Measurements from ENCODE around the gene EDC3. TPM values are rescaled to one million over a fixed set of nuclear protein-coding genes. Genes with fewer than 3 reads are reported as not detected.

Gene EDC3
- total and polyA plus RNA-seq, 7 experiments from 2014 or later, result 25.3 to 45.3 (median 34.2) TPM

GRCh38 chr15:74692327-74692726 lies 3.5 kb downstream of the EDC3 start:
- POLR2A ChIA-PET, result no interaction called here
- intact Hi-C loops (cut with micrococcal nuclease), result loop anchor here in 1 of 2 donors (10.0 kb wide), 1 partner anchor 148 kb away; the partner anchor contains the start of gene ARID3B
- peaks cover 27 to 64% (median 61%) of the 10 kb centered on the region in 7 donors for H3K4me1 Mint-ChIP-seq

GRCh38 chr15:74683758-74684157 lies 12.1 kb downstream of the EDC3 start:
- ChIA-PET POLR2A (interaction anchor here (0.7 kb wide), 1 partner anchor 24 kb away, joined by 5 read pairs; no protein-coding TSS in a partner anchor), CTCF (interaction anchor here (0.7 to 1.0 kb wide), 3 partner anchors 49 to 86 kb away, joined by 3 to 7 read pairs (median 6); no protein-coding TSS in a partner anchor)
- peaks cover 0 to 31% (median 26%) of the 10 kb centered on the region in 7 donors for H3K4me1 Mint-ChIP-seq
- H3K9me3 ChIP-seq (ENCODE audit: control insufficient read depth in 2 of 3, low read length in 3 of 3), result no peaks in the 10 kb centered on the region
- H3K27ac ChIP-seq (ENCODE audit: low read depth, low read length), result no peak overlapping the region
- no peak overlapping the region for H3K4me3 ChIP-seq (ENCODE audit: low read length)
- H3K4me3 Mint-ChIP-seq, result no peak overlapping the region
- intact Hi-C loops (cut with micrococcal nuclease), result no loop called here
- H3K36me3 ChIP-seq (ENCODE audit: control insufficient read depth in 2 of 3, insufficient read depth in 3 of 3, low read length in 3 of 3), result peaks cover 0 to 17% (median 0%) of the 10 kb centered on the region in 3 experiments
- no peaks in the 10 kb centered on the region for H3K4me1 ChIP-seq (ENCODE audit: control insufficient read depth in 2 of 2, insufficient read depth in 2 of 2, low read length in 2 of 2)
- H3K36me3 Mint-ChIP-seq, result peaks cover 7 to 38% (median 24%) of the 10 kb centered on the region in 5 donors
- no peaks in the 10 kb centered on the region for H3K27me3 Mint-ChIP-seq
- DNase-seq (no peak), ATAC-seq (no peak)
- H3K27me3 ChIP-seq (ENCODE audit: control insufficient read depth in 2 of 2, insufficient read depth in 2 of 2, low read length in 2 of 2), result no peaks in the 10 kb centered on the region
- H3K9me3 Mint-ChIP-seq, result peaks cover 0 to 6% (median 0%) of the 10 kb centered on the region in 11 donors
- no peak overlapping the region for H3K27ac Mint-ChIP-seq

More at GRCh38 chr15:74692327-74692726, 3.5 kb downstream of the EDC3 start:
- no peak for ATAC-seq
- H3K27me3 ChIP-seq (ENCODE audit: control insufficient read depth in 2 of 2, insufficient read depth in 2 of 2, low read length in 2 of 2), result no peaks in the 10 kb centered on the region
- peaks cover 12 to 14% of the 10 kb centered on the region in 2 donors for H3K4me1 ChIP-seq (ENCODE audit: control insufficient read depth in 2 of 2, insufficient read depth in 2 of 2, low read length in 2 of 2)
- Mint-ChIP-seq H3K27ac (no peak overlapping the region), H3K9me3 (peaks cover 0 to 3% (median 0%) of the 10 kb centered on the region in 11 donors), H3K4me3 (no peak overlapping the region), H3K27me3 (no peaks in the 10 kb centered on the region), H3K36me3 (peaks cover 0 to 7% (median 4%) of the 10 kb centered on the region in 5 donors)
- H3K36me3 ChIP-seq (ENCODE audit: control insufficient read depth in 2 of 3, insufficient read depth in 3 of 3, low read length in 3 of 3), result peaks cover 0 to 7% (median 0%) of the 10 kb centered on the region in 3 experiments
- H3K4me3 ChIP-seq (ENCODE audit: low read length), result no peak overlapping the region
- H3K9me3 ChIP-seq (ENCODE audit: control insufficient read depth in 2 of 3, low read length in 3 of 3), result no peaks in the 10 kb centered on the region
- CTCF ChIA-PET, result no interaction called here
- DNase-seq, result no peak
- H3K27ac ChIP-seq (ENCODE audit: low read depth, low read length), result no peak overlapping the region

GRCh38 chr15:74682954-74683353 lies 12.9 kb downstream of the EDC3 start:
- no peak for ATAC-seq
- Histone ChIP-seq H3K36me3 (ENCODE audit: control insufficient read depth in 2 of 3, insufficient read depth in 3 of 3, low read length in 3 of 3) (peaks cover 0 to 17% (median 0%) of the 10 kb centered on the region in 3 experiments), H3K9me3 (ENCODE audit: control insufficient read depth in 2 of 3, low read length in 3 of 3) (no peaks in the 10 kb centered on the region), H3K27ac (ENCODE audit: low read depth, low read length) (no peak overlapping the region), H3K4me1 (ENCODE audit: control insufficient read depth in 2 of 2, insufficient read depth in 2 of 2, low read length in 2 of 2) (no peaks in the 10 kb centered on the region), H3K27me3 (ENCODE audit: control insufficient read depth in 2 of 2, insufficient read depth in 2 of 2, low read length in 2 of 2) (no peaks in the 10 kb centered on the region), H3K4me3 (ENCODE audit: low read length) (no peak overlapping the region)
- Mint-ChIP-seq H3K27me3 (no peaks in the 10 kb centered on the region), H3K27ac (no peak overlapping the region), H3K36me3 (peaks cover 7 to 38% (median 24%) of the 10 kb centered on the region in 5 donors), H3K9me3 (peaks cover 0 to 6% (median 0%) of the 10 kb centered on the region in 11 donors), H3K4me3 (no peak overlapping the region), H3K4me1 (peaks cover 0 to 35% (median 25%) of the 10 kb centered on the region in 7 donors)
- DNase-seq, result no peak
- intact Hi-C loops (cut with micrococcal nuclease), result no loop called here
- POLR2A ChIA-PET, result interaction anchor here (0.6 kb wide), 1 partner anchor 100 kb away, joined by 3 read pairs; no protein-coding TSS in a partner anchor
- CTCF ChIA-PET, result interaction anchor here (0.9 kb wide), 1 partner anchor 12 kb away, joined by 3 read pairs; no protein-coding TSS in a partner anchor

- peaks cover 0 to 6% (median 0%) of the 10 kb centered on the region in 11 donors for H3K9me3 Mint-ChIP-seq
- no peaks in the 10 kb centered on the region for H3K27me3 Mint-ChIP-seq
- H3K27ac Mint-ChIP-seq, result peak overlapping the region in 1 of 9 donors; percentile 23
- peaks cover 7 to 37% (median 21%) of the 10 kb centered on the region in 5 donors for H3K36me3 Mint-ChIP-seq
- CTCF ChIA-PET, result no interaction called here
- peaks cover 0 to 7% (median 0%) of the 10 kb centered on the region in 3 experiments for H3K36me3 ChIP-seq (ENCODE audit: control insufficient read depth in 2 of 3, insufficient read depth in 3 of 3, low read length in 3 of 3)
- no peaks in the 10 kb centered on the region for H3K4me1 ChIP-seq (ENCODE audit: control insufficient read depth in 2 of 2, insufficient read depth in 2 of 2, low read length in 2 of 2)
- ATAC-seq, result no peak
- DNase-seq, result no peak
- no peak overlapping the region for H3K4me3 ChIP-seq (ENCODE audit: low read length)
- H3K9me3 ChIP-seq (ENCODE audit: control insufficient read depth in 2 of 3, low read length in 3 of 3), result no peaks in the 10 kb centered on the region
- H3K27me3 ChIP-seq (ENCODE audit: control insufficient read depth in 2 of 2, insufficient read depth in 2 of 2, low read length in 2 of 2), result no peaks in the 10 kb centered on the region
- H3K4me1 Mint-ChIP-seq, result peaks cover 2 to 47% (median 40%) of the 10 kb centered on the region in 7 donors
- H3K4me3 Mint-ChIP-seq, result no peak overlapping the region
- POLR2A ChIA-PET, result no interaction called here
- intact Hi-C loops (cut with micrococcal nuclease), result no loop called here
- no peak overlapping the region for H3K27ac ChIP-seq (ENCODE audit: low read depth, low read length)
Observed at GRCh38 chr15:74680456-74680855, 15.4 kb downstream of the EDC3 start.

GRCh38 chr15:74676801-74677200 lies 19.0 kb downstream of the EDC3 start:
- Mint-ChIP-seq H3K4me3 (no peak overlapping the region), H3K9me3 (peaks cover 0 to 2% (median 0%) of the 10 kb centered on the region in 11 donors), H3K36me3 (peaks cover 10 to 38% (median 19%) of the 10 kb centered on the region in 5 donors), H3K27me3 (no peaks in the 10 kb centered on the region), H3K27ac (no peak overlapping the region), H3K4me1 (peaks cover 2 to 42% (median 34%) of the 10 kb centered on the region in 7 donors)
- ChIA-PET POLR2A (no interaction called here), CTCF (no interaction called here)
- Histone ChIP-seq H3K4me1 (ENCODE audit: control insufficient read depth in 2 of 2, insufficient read depth in 2 of 2, low read length in 2 of 2) (no peaks in the 10 kb centered on the region), H3K36me3 (ENCODE audit: control insufficient read depth in 2 of 3, insufficient read depth in 3 of 3, low read length in 3 of 3) (peaks cover 0 to 25% (median 4%) of the 10 kb centered on the region in 3 experiments), H3K27me3 (ENCODE audit: control insufficient read depth in 2 of 2, insufficient read depth in 2 of 2, low read length in 2 of 2) (no peaks in the 10 kb centered on the region), H3K27ac (ENCODE audit: low read depth, low read length) (no peak overlapping the region), H3K4me3 (ENCODE audit: low read length) (no peak overlapping the region), H3K9me3 (ENCODE audit: control insufficient read depth in 2 of 3, low read length in 3 of 3) (no peaks in the 10 kb centered on the region)
- DNase-seq, result no peak
- intact Hi-C loops (cut with micrococcal nuclease), result no loop called here
- ATAC-seq, result no peak

GRCh38 chr15:74674161-74674560 lies 21.7 kb downstream of the EDC3 start:
- intact Hi-C loops (cut with micrococcal nuclease), result no loop called here
- no peak for DNase-seq
- H3K4me1 Mint-ChIP-seq, result peaks cover 2 to 21% (median 17%) of the 10 kb centered on the region in 7 donors
- H3K27ac ChIP-seq (ENCODE audit: low read depth, low read length), result no peak overlapping the region
- ATAC-seq, result no peak
- peak overlapping the region in 2 of 9 donors; percentile 10 to 91 for H3K27ac Mint-ChIP-seq
- H3K27me3 ChIP-seq (ENCODE audit: control insufficient read depth in 2 of 2, insufficient read depth in 2 of 2, low read length in 2 of 2), result no peaks in the 10 kb centered on the region
- peaks cover 10 to 33% (median 16%) of the 10 kb centered on the region in 5 donors for H3K36me3 Mint-ChIP-seq
- H3K36me3 ChIP-seq (ENCODE audit: control insufficient read depth in 2 of 3, insufficient read depth in 3 of 3, low read length in 3 of 3), result peaks cover 8 to 39% (median 8%) of the 10 kb centered on the region in 3 experiments
- H3K27me3 Mint-ChIP-seq, result no peaks in the 10 kb centered on the region
- no peak overlapping the region for H3K4me3 Mint-ChIP-seq
- no peaks in the 10 kb centered on the region for H3K4me1 ChIP-seq (ENCODE audit: control insufficient read depth in 2 of 2, insufficient read depth in 2 of 2, low read length in 2 of 2)
- no peak overlapping the region for H3K4me3 ChIP-seq (ENCODE audit: low read length)
- peaks cover 0 to 2% (median 0%) of the 10 kb centered on the region in 11 donors for H3K9me3 Mint-ChIP-seq
- no peaks in the 10 kb centered on the region for H3K9me3 ChIP-seq (ENCODE audit: control insufficient read depth in 2 of 3, low read length in 3 of 3)
- CTCF ChIA-PET, result no interaction called here
- POLR2A ChIA-PET, result no interaction called here

Measured in naive thymus-derived CD4-positive, alpha-beta T cell (primary cell).